ENCODE results near the gene CCL13.

- no peak for TF ChIP-seq POLR2A (IDR thresholded peaks at IDR 0.05; ENCODE audit: low read length)
- no peak for TF ChIP-seq GATA1 (IDR thresholded peaks at IDR 0.05; ENCODE audit: low read depth, low read length)
Measured at GRCh38 chr17:34389126-34389750, 33.0 kb downstream of the CCL13 start.
